Naive thymus-derived CD4-positive, alpha-beta T cell (primary cell): Measurements from ENCODE around the gene GCHFR. TPM values are rescaled to one million over a fixed set of nuclear protein-coding genes. Genes with fewer than 3 reads are reported as not detected.
A peak's percentile ranks its signal among the peaks of the same experiment; 100 is the strongest.

Experiments used
- ATAC-seq: fragments of 150-1000 bp; cut with Tn5 transposase; 2 replicates; pipeline ENCODE4 v1.10.0; 2021; ENCODE audit warnings: mild to moderate bottlenecking, moderate library complexity
- CTCF ChIA-PET: fragments of 350-600 bp; sonication (Branson Sonifier 250); formaldehyde crosslinking; loops from one replicate; lab custom pipeline; 2021; ENCODE audit warnings: antibody characterized with exemption; lab: Charles Lee
- POLR2A ChIA-PET: fragments of 350-600 bp; sonication (Branson Sonifier 250); formaldehyde crosslinking; loops from one replicate; lab custom pipeline; 2021; ENCODE audit warnings: antibody characterized with exemption, inconsistent platforms; lab: Charles Lee
- DNase-seq, 9 donors: peaks; one replicate each; pipeline versions ENCODE4 v3.0.0 to v3.0.0-alpha.2; 2020 to 2022; ENCODE audit warnings: mixed read lengths in 1 of 9
- H3K27ac ChIP-seq: one replicate; pipeline ENCODE4 v1.7.0; 2013; ENCODE audit warnings: mild to moderate bottlenecking, low read depth, low read length, moderate library complexity
- H3K27me3 ChIP-seq, 2 donors: one replicate each; pipeline ENCODE4 v1.7.0; 2013; ENCODE audit warnings: low read length in 2 of 2, mild to moderate bottlenecking in 2 of 2, moderate library complexity in 2 of 2; ENCODE audit not compliant: control insufficient read depth in 2 of 2, insufficient read depth in 2 of 2
- H3K36me3 ChIP-seq, 3 experiments: 1 replicate in 2 of 3; 2 replicates in 1 of 3; pipeline ENCODE4 v1.7.0; 2013; ENCODE audit warnings: low read length in 3 of 3, mild to moderate bottlenecking in 3 of 3, moderate library complexity in 1 of 3; ENCODE audit not compliant: insufficient read depth in 3 of 3, control insufficient read depth in 2 of 3
- H3K4me1 ChIP-seq, 2 donors: one replicate each; pipeline ENCODE4 v1.7.0; 2013; ENCODE audit warnings: low read length in 2 of 2, mild to moderate bottlenecking in 2 of 2, moderate library complexity in 1 of 2; ENCODE audit not compliant: control insufficient read depth in 2 of 2, insufficient read depth in 2 of 2
- H3K4me3 ChIP-seq: 2 replicates; pipeline ENCODE4 v1.7.0; 2013; ENCODE audit warnings: mild to moderate bottlenecking, low read length
- H3K9me3 ChIP-seq, 3 experiments: 1 replicate in 2 of 3; 2 replicates in 1 of 3; pipeline ENCODE4 v1.7.0; 2013; ENCODE audit warnings: low read length in 3 of 3; ENCODE audit not compliant: control insufficient read depth in 2 of 3
- H3K27ac Mint-ChIP-seq, 9 donors: one replicate each; pipeline ENCODE4 v1.8.0; 2020 to 2022; ENCODE audit warnings: mixed read lengths in 9 of 9, mild to moderate bottlenecking in 8 of 9, moderate library complexity in 5 of 9, inconsistent platforms in 2 of 9
- H3K27me3 Mint-ChIP-seq, 5 donors: one replicate each; pipeline ENCODE4 v1.8.0; 2021 to 2022; ENCODE audit warnings: mixed read lengths in 5 of 5, mild to moderate bottlenecking in 1 of 5
- H3K36me3 Mint-ChIP-seq, 5 donors: one replicate each; pipeline ENCODE4 v1.8.0; 2020 to 2022; ENCODE audit warnings: mixed read lengths in 5 of 5, mild to moderate bottlenecking in 3 of 5, inconsistent platforms in 1 of 5
- H3K4me1 Mint-ChIP-seq, 7 donors: one replicate each; pipeline ENCODE4 v1.8.0; 2020 to 2022; ENCODE audit warnings: mixed read lengths in 7 of 7, mild to moderate bottlenecking in 3 of 7, inconsistent platforms in 1 of 7
- H3K4me3 Mint-ChIP-seq, 10 donors: one replicate each; pipeline ENCODE4 v1.8.0; 2020 to 2022; ENCODE audit warnings: mild to moderate bottlenecking in 10 of 10, mixed read lengths in 10 of 10, moderate library complexity in 6 of 10, inconsistent platforms in 2 of 10
- H3K9me3 Mint-ChIP-seq, 11 donors: one replicate each; pipeline ENCODE4 v1.8.0; 2020 to 2022; ENCODE audit warnings: mixed read lengths in 11 of 11, mild to moderate bottlenecking in 4 of 11, inconsistent platforms in 1 of 11, moderate library complexity in 1 of 11
- intact Hi-C, 2 donors: fragments of 100-400 bp; cut with micrococcal nuclease; formaldehyde crosslinking; loops; one replicate each; pipeline ENCODE4 v1.15.1; 2023
- polyA plus RNA-seq, 2 donors: library from polyadenylated mRNA; unstranded; fragments of 300-500 nt; fragmentation: Illumina TruSeq; gene quantifications; one replicate each; pipeline ENCODE4 v1.2.3, GENCODE V29; 2021
- total RNA-seq, 6 experiments: library from RNA in 5 of 6; stranded (reverse) in 5 of 6; gene quantifications; 1 replicate in 5 of 6; 2 replicates in 1 of 6; pipeline ENCODE4 v1.2.3 and lab custom pipeline; 2021 to 2026

Gene GCHFR
- total and polyA plus RNA-seq, 7 experiments from 2014 or later, result 14.5 to 83.2 (median 22.1) TPM

- DNase-seq (no peak), ATAC-seq (no peak)
- no peaks in the 10 kb centered on the region for H3K4me1 ChIP-seq
- H3K27me3 Mint-ChIP-seq, result no peaks in the 10 kb centered on the region
- peaks cover 0 to 16% (median 6%) of the 10 kb centered on the region in 5 donors for H3K36me3 Mint-ChIP-seq
- no peak overlapping the region for H3K27ac ChIP-seq
- H3K4me3 Mint-ChIP-seq, result no peak overlapping the region
- H3K4me1 Mint-ChIP-seq, result peaks cover 13 to 33% (median 27%) of the 10 kb centered on the region in 7 donors
- intact Hi-C loops, result no loop called here
- peaks cover 0 to 19% (median 0%) of the 10 kb centered on the region in 3 experiments for H3K36me3 ChIP-seq
- no peaks in the 10 kb centered on the region for H3K9me3 Mint-ChIP-seq
- ChIA-PET POLR2A (no interaction called here), CTCF (no interaction called here)
- H3K9me3 ChIP-seq, result no peaks in the 10 kb centered on the region
- no peak overlapping the region for H3K27ac Mint-ChIP-seq
- no peaks in the 10 kb centered on the region for H3K27me3 ChIP-seq
- H3K4me3 ChIP-seq, result no peak overlapping the region
Measured at GRCh38 chr15:40793216-40793989, 29.5 kb downstream of the GCHFR start.

GRCh38 chr15:40796041-40796440 lies 32.2 kb downstream of the GCHFR start:
- H3K27ac Mint-ChIP-seq, result peak overlapping the region in 1 of 9 donors; percentile 1
- Histone ChIP-seq H3K4me3 (no peak overlapping the region), H3K36me3 (peaks cover 0 to 19% (median 0%) of the 10 kb centered on the region in 3 experiments), H3K4me1 (no peaks in the 10 kb centered on the region), H3K27me3 (no peaks in the 10 kb centered on the region), H3K27ac (no peak overlapping the region), H3K9me3 (no peaks in the 10 kb centered on the region)
- no peak for DNase-seq
- no peak for ATAC-seq
- H3K9me3 Mint-ChIP-seq, result no peaks in the 10 kb centered on the region
- POLR2A ChIA-PET, result no interaction called here
- peaks cover 10 to 39% (median 31%) of the 10 kb centered on the region in 7 donors for H3K4me1 Mint-ChIP-seq
- H3K4me3 Mint-ChIP-seq, result no peak overlapping the region
- intact Hi-C loops, result no loop called here
- CTCF ChIA-PET, result interaction anchor here (0.6 kb wide), 1 partner anchor 229 kb away, joined by 4 read pairs; no protein-coding TSS in a partner anchor
- peaks cover 3 to 33% (median 9%) of the 10 kb centered on the region in 5 donors for H3K36me3 Mint-ChIP-seq
- H3K27me3 Mint-ChIP-seq, result no peaks in the 10 kb centered on the region

- ChIA-PET CTCF (interaction anchor here (1.4 kb wide), 1 partner anchor 12 kb away, joined by 8 read pairs; no protein-coding TSS in a partner anchor), POLR2A (no interaction called here)
- no peaks in the 10 kb centered on the region for H3K9me3 Mint-ChIP-seq
- no peak overlapping the region for H3K4me3 Mint-ChIP-seq
- H3K4me1 Mint-ChIP-seq, result peaks cover 11 to 42% (median 34%) of the 10 kb centered on the region in 7 donors
- DNase-seq, result no peak
- ATAC-seq, result no peak
- H3K36me3 Mint-ChIP-seq, result peaks cover 3 to 36% (median 11%) of the 10 kb centered on the region in 5 donors
- H3K27me3 Mint-ChIP-seq, result no peaks in the 10 kb centered on the region
- Histone ChIP-seq H3K27ac (no peak overlapping the region), H3K4me3 (no peak overlapping the region), H3K4me1 (no peaks in the 10 kb centered on the region), H3K36me3 (peaks cover 0 to 21% (median 0%) of the 10 kb centered on the region in 3 experiments), H3K9me3 (no peaks in the 10 kb centered on the region), H3K27me3 (no peaks in the 10 kb centered on the region)
- peak overlapping the region in 2 of 9 donors; percentile 1 to 36 for H3K27ac Mint-ChIP-seq
- intact Hi-C loops, result no loop called here
Measured at GRCh38 chr15:40796512-40796911, 32.6 kb downstream of the GCHFR start.

GRCh38 chr15:40799523-40799922 lies 35.7 kb downstream of the GCHFR start:
- ATAC-seq (no peak), DNase-seq (no peak)
- ChIA-PET CTCF (no interaction called here), POLR2A (no interaction called here)
- Mint-ChIP-seq H3K27ac (no peak overlapping the region), H3K4me3 (no peak overlapping the region), H3K27me3 (no peaks in the 10 kb centered on the region), H3K36me3 (peaks cover 3 to 36% (median 15%) of the 10 kb centered on the region in 5 donors), H3K4me1 (peaks cover 20 to 54% (median 38%) of the 10 kb centered on the region in 7 donors), H3K9me3 (no peaks in the 10 kb centered on the region)
- intact Hi-C loops, result no loop called here
- Histone ChIP-seq H3K9me3 (no peaks in the 10 kb centered on the region), H3K4me3 (no peak overlapping the region), H3K27ac (no peak overlapping the region), H3K36me3 (peaks cover 0 to 6% (median 4%) of the 10 kb centered on the region in 3 experiments), H3K27me3 (no peaks in the 10 kb centered on the region), H3K4me1 (no peaks in the 10 kb centered on the region)

- Mint-ChIP-seq H3K36me3 (peaks cover 4 to 30% (median 14%) of the 10 kb centered on the region in 5 donors), H3K9me3 (no peaks in the 10 kb centered on the region), H3K27me3 (no peaks in the 10 kb centered on the region), H3K4me3 (no peak overlapping the region), H3K4me1 (peaks cover 26 to 57% (median 39%) of the 10 kb centered on the region in 7 donors), H3K27ac (no peak overlapping the region)
- ChIA-PET CTCF (interaction anchor here (1.2 kb wide), 1 partner anchor 18 kb away, joined by 3 read pairs; no protein-coding TSS in a partner anchor), POLR2A (no interaction called here)
- no peak for DNase-seq
- ATAC-seq, result no peak
- intact Hi-C loops, result loop anchor here in 1 of 2 donors (10.0 kb wide), 1 partner anchor 338 kb away; no protein-coding TSS in a partner anchor
- H3K27ac ChIP-seq, result no peak overlapping the region
- peaks cover 11 to 12% of the 10 kb centered on the region in 2 donors for H3K4me1 ChIP-seq
- no peaks in the 10 kb centered on the region for H3K27me3 ChIP-seq
- peaks cover 0 to 14% (median 4%) of the 10 kb centered on the region in 3 experiments for H3K36me3 ChIP-seq
- H3K4me3 ChIP-seq, result no peak overlapping the region
- H3K9me3 ChIP-seq, result no peaks in the 10 kb centered on the region
Measured at GRCh38 chr15:40803076-40803475, 39.2 kb downstream of the GCHFR start.

GRCh38 chr15:40803688-40804087 lies 39.8 kb downstream of the GCHFR start:
- CTCF ChIA-PET, result interaction anchor here (0.7 kb wide), 1 partner anchor 203 kb away, joined by 8 read pairs; no protein-coding TSS in a partner anchor

More at GRCh38 chr15:40803688-40804087, 39.8 kb downstream of the GCHFR start:
- H3K4me1 ChIP-seq, result peaks cover 14 to 16% of the 10 kb centered on the region in 2 donors
- POLR2A ChIA-PET, result no interaction called here
- Mint-ChIP-seq H3K9me3 (no peaks in the 10 kb centered on the region), H3K4me1 (peaks cover 28 to 60% (median 40%) of the 10 kb centered on the region in 7 donors), H3K27me3 (no peaks in the 10 kb centered on the region), H3K27ac (peak overlapping the region in 1 of 9 donors; percentile 32), H3K4me3 (no peak overlapping the region), H3K36me3 (peaks cover 4 to 24% (median 8%) of the 10 kb centered on the region in 5 donors)
- no peaks in the 10 kb centered on the region for H3K27me3 ChIP-seq
- peaks cover 0 to 14% (median 4%) of the 10 kb centered on the region in 3 experiments for H3K36me3 ChIP-seq
- no peaks in the 10 kb centered on the region for H3K9me3 ChIP-seq
- H3K27ac ChIP-seq, result no peak overlapping the region
- ATAC-seq (no peak), DNase-seq (no peak)
- H3K4me3 ChIP-seq, result no peak overlapping the region
- intact Hi-C loops, result loop anchor here in 1 of 2 donors (10.0 kb wide), 1 partner anchor 339 kb away; no protein-coding TSS in a partner anchor
